ENCODE measurements around the gene KCNG2. TPM values are rescaled to one million over a fixed set of nuclear protein-coding genes. Genes with fewer than 3 reads are reported as not detected.

The KCNG2 gene
- total RNA-seq, 1 donor = not detected

GRCh38 chr18:79819968-79820351 lies 22.2 kb downstream of the KCNG2 start:
- H3K36me3 ChIP-seq (ENCODE audit: insufficient read depth, low read length) = no peaks in the 10 kb centered on the region

GRCh38 chr18:79823120-79823519 lies 25.4 kb downstream of the KCNG2 start:
- H3K4me2 ChIP-seq (ENCODE audit: insufficient read depth, low read length) = no peak overlapping the region
- DNase-seq (ENCODE audit: insufficient read length, low spot score, missing footprints) = no peak
- H3K4me1 ChIP-seq (ENCODE audit: insufficient read depth, low read length) = no peaks in the 10 kb centered on the region
- no peaks in the 10 kb centered on the region for H4K20me1 ChIP-seq (ENCODE audit: insufficient read depth, low read length)
- no peak overlapping the region for H3K27ac ChIP-seq (ENCODE audit: low read depth, low read length)
- TF ChIP-seq CTCF (IDR thresholded peaks at IDR 0.05; ENCODE audit: extremely low read depth, low read depth, low read length) = no peak
- H3K27me3 ChIP-seq (ENCODE audit: insufficient read depth, low read length) = peaks cover 3% of the 10 kb centered on the region
- no peaks in the 10 kb centered on the region for H3K9me3 ChIP-seq (ENCODE audit: low read depth, low read length)
- no peaks in the 10 kb centered on the region for H3K79me2 ChIP-seq (ENCODE audit: insufficient read depth, low read length)
- H3K36me3 ChIP-seq (ENCODE audit: insufficient read depth, low read length) = no peaks in the 10 kb centered on the region
- no peak overlapping the region for H2AFZ ChIP-seq (ENCODE audit: low read length)
- no peak overlapping the region for H3K4me3 ChIP-seq (ENCODE audit: insufficient read depth, low read length)

More at GRCh38 chr18:79819968-79820351, 22.2 kb downstream of the KCNG2 start:
- Histone ChIP-seq H3K27me3 (ENCODE audit: insufficient read depth, low read length) (peaks cover 16% of the 10 kb centered on the region), H2AFZ (ENCODE audit: low read length) (no peak overlapping the region), H3K79me2 (ENCODE audit: insufficient read depth, low read length) (no peaks in the 10 kb centered on the region), H3K4me1 (ENCODE audit: insufficient read depth, low read length) (no peaks in the 10 kb centered on the region), H3K27ac (ENCODE audit: low read depth, low read length) (no peak overlapping the region), H3K4me2 (ENCODE audit: insufficient read depth, low read length) (no peak overlapping the region), H4K20me1 (ENCODE audit: insufficient read depth, low read length) (no peaks in the 10 kb centered on the region), H3K9me3 (ENCODE audit: low read depth, low read length) (no peaks in the 10 kb centered on the region), H3K4me3 (ENCODE audit: insufficient read depth, low read length) (no peak overlapping the region)
- no peak for TF ChIP-seq CTCF (IDR thresholded peaks at IDR 0.05; ENCODE audit: extremely low read depth, low read depth, low read length)
- no peak for DNase-seq (ENCODE audit: insufficient read length, low spot score, missing footprints)

GRCh38 chr18:79825913-79826312 lies 28.2 kb downstream of the KCNG2 start:
- Histone ChIP-seq H2AFZ (ENCODE audit: low read length) (no peak overlapping the region), H3K27ac (ENCODE audit: low read depth, low read length) (no peak overlapping the region), H3K4me3 (ENCODE audit: insufficient read depth, low read length) (no peak overlapping the region), H4K20me1 (ENCODE audit: insufficient read depth, low read length) (no peaks in the 10 kb centered on the region), H3K36me3 (ENCODE audit: insufficient read depth, low read length) (no peaks in the 10 kb centered on the region), H3K4me1 (ENCODE audit: insufficient read depth, low read length) (no peaks in the 10 kb centered on the region), H3K4me2 (ENCODE audit: insufficient read depth, low read length) (no peak overlapping the region), H3K79me2 (ENCODE audit: insufficient read depth, low read length) (no peaks in the 10 kb centered on the region), H3K9me3 (ENCODE audit: low read depth, low read length) (no peaks in the 10 kb centered on the region), H3K27me3 (ENCODE audit: insufficient read depth, low read length) (peaks cover 3% of the 10 kb centered on the region)
- DNase-seq (ENCODE audit: insufficient read length, low spot score, missing footprints) = no peak
- no peak for TF ChIP-seq CTCF (IDR thresholded peaks at IDR 0.05; ENCODE audit: extremely low read depth, low read depth, low read length)

- H3K36me3 ChIP-seq (ENCODE audit: insufficient read depth, low read length) = no peaks in the 10 kb centered on the region
- no peaks in the 10 kb centered on the region for H4K20me1 ChIP-seq (ENCODE audit: insufficient read depth, low read length)
- no peaks in the 10 kb centered on the region for H3K79me2 ChIP-seq (ENCODE audit: insufficient read depth, low read length)
- H2AFZ ChIP-seq (ENCODE audit: low read length) = no peak overlapping the region
- TF ChIP-seq CTCF (IDR thresholded peaks at IDR 0.05; ENCODE audit: extremely low read depth, low read depth, low read length) = no peak
- no peak for DNase-seq (ENCODE audit: insufficient read length, low spot score, missing footprints)
- no peak overlapping the region for H3K27ac ChIP-seq (ENCODE audit: low read depth, low read length)
- H3K4me3 ChIP-seq (ENCODE audit: insufficient read depth, low read length) = no peak overlapping the region
- no peaks in the 10 kb centered on the region for H3K4me1 ChIP-seq (ENCODE audit: insufficient read depth, low read length)
- H3K9me3 ChIP-seq (ENCODE audit: low read depth, low read length) = no peaks in the 10 kb centered on the region
- H3K4me2 ChIP-seq (ENCODE audit: insufficient read depth, low read length) = no peak overlapping the region
- H3K27me3 ChIP-seq (ENCODE audit: insufficient read depth, low read length) = peaks cover 3% of the 10 kb centered on the region
Observed at GRCh38 chr18:79826966-79827365, 29.2 kb downstream of the KCNG2 start.
